HUES48 (cell line): ENCODE measurements around the gene TMBIM6.

ENCODE experiments used
- H3K27ac ChIP-seq: one replicate; pipeline ENCODE4 v1.7.0; 2013; ENCODE audit warnings: low read depth, low read length, inconsistent platforms
- H3K27me3 ChIP-seq: 2 replicates; pipeline ENCODE4 v1.6.1; 2013; ENCODE audit warnings: mild to moderate bottlenecking, low read length; ENCODE audit not compliant: control insufficient read depth, insufficient read depth
- H3K36me3 ChIP-seq: 2 replicates; pipeline ENCODE4 v1.6.1; 2013; ENCODE audit warnings: low read length; ENCODE audit not compliant: control insufficient read depth, insufficient read depth
- H3K4me1 ChIP-seq: 2 replicates; pipeline ENCODE4 v1.6.1; 2013; ENCODE audit warnings: mild to moderate bottlenecking, low read length; ENCODE audit not compliant: control insufficient read depth, insufficient read depth
- H3K4me3 ChIP-seq: 2 replicates; pipeline ENCODE4 v1.5.1; 2013; ENCODE audit warnings: mild to moderate bottlenecking, low read depth, low read length
- H3K9ac ChIP-seq: 2 replicates; pipeline ENCODE4 v1.6.1; 2013; ENCODE audit warnings: mild to moderate bottlenecking, low read depth, low read length, moderate library complexity
- H3K9me3 ChIP-seq: 2 replicates; pipeline ENCODE4 v1.6.1; 2013; ENCODE audit warnings: low read length; ENCODE audit not compliant: control insufficient read depth, insufficient read depth

TMBIM6 gene

GRCh38 chr12:49791700-49792099, 50.3 kb downstream of the TMBIM6 start:
- H3K9ac ChIP-seq = no peak overlapping the region
- H3K36me3 ChIP-seq = peaks cover 6% of the 10 kb centered on the region; the same call in 1 of the 2 replicates
- no peak overlapping the region for H3K27ac ChIP-seq
- H3K27me3 ChIP-seq = no peaks in the 10 kb centered on the region
- no peaks in the 10 kb centered on the region for H3K4me1 ChIP-seq
- no peaks in the 10 kb centered on the region for H3K9me3 ChIP-seq
- H3K4me3 ChIP-seq = no peak overlapping the region

GRCh38 chr12:49792181-49792970, 51.0 kb downstream of the TMBIM6 start:
- Histone ChIP-seq H3K4me3 (no peak overlapping the region), H3K36me3 (peaks cover 12% of the 10 kb centered on the region), H3K4me1 (no peaks in the 10 kb centered on the region)

DNA sequence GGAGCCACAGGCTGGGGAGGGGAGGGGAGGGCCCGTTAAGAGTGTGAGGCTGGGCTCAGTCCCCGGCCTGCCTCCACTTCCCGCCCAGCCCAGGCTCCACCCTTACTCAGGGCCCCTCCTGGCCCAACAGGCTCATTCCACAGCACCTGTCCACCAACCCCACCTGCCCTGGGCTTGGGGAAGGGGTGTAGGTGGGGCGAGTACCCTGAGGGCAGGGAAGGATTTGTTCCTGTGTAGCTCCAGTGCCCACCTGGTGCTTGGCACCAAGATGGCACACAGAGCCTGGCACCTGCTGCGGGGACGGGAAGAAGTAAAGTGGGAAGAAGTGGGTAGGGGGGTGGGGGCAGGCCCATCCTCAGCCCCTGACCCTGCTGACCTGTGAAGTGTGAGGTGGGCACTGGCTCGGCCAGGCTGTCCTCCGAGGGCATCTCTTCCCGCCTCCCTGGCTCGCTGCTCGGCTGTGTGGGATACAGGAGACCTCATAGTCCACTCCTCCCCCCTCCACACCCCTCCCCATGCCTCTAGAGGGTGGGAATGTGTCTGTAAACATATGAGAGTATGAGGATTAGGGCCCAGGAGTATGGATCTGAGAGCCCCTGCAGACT, 51.7 kb downstream of the TMBIM6 start:
- H3K36me3 ChIP-seq = peaks cover 19% of the 10 kb centered on the region
- H3K4me1 ChIP-seq = no peaks in the 10 kb centered on the region
- no peak overlapping the region for H3K27ac ChIP-seq

More at GRCh38 chr12:49792181-49792970, 51.0 kb downstream of the TMBIM6 start:
- H3K9ac ChIP-seq = no peak overlapping the region
- H3K27me3 ChIP-seq = no peaks in the 10 kb centered on the region
- H3K27ac ChIP-seq = no peak overlapping the region
- H3K9me3 ChIP-seq = no peaks in the 10 kb centered on the region

DNA sequence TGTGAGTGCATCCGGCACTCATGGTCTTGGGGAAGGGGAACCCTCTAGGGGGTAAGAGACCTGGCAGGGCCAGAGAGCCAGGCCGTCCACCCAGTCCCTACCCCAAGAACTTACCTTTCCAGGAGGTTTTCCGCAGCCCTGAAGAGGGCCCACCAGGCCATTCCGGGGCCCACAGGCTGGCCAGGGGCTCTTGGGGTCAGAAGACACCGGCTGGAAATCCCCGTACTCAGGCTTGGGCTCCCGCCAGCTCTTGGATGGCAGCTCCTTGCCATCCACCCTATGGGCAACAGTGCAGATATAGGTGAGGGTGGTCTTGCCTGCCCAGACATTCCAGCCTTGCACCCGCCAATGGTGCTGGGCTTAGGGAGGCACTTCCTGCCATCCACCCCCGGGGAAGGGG, 52.3 kb downstream of the TMBIM6 start:
- Histone ChIP-seq H3K9ac (no peak overlapping the region), H3K36me3 (peaks cover 25% of the 10 kb centered on the region), H3K4me1 (no peaks in the 10 kb centered on the region), H3K27ac (no peak overlapping the region), H3K9me3 (no peaks in the 10 kb centered on the region), H3K4me3 (no peak overlapping the region), H3K27me3 (no peaks in the 10 kb centered on the region)

More for the DNA sequence above, 51.7 kb downstream of the TMBIM6 start:
- Histone ChIP-seq H3K4me3 (no peak overlapping the region), H3K27me3 (no peaks in the 10 kb centered on the region), H3K9me3 (no peaks in the 10 kb centered on the region), H3K9ac (no peak overlapping the region)

- Histone ChIP-seq H3K4me3 (no peak overlapping the region), H3K9ac (no peak overlapping the region), H3K27me3 (no peaks in the 10 kb centered on the region), H3K9me3 (no peaks in the 10 kb centered on the region), H3K4me1 (no peaks in the 10 kb centered on the region), H3K36me3 (peaks cover 28% of the 10 kb centered on the region), H3K27ac (no peak overlapping the region)
Observed at GRCh38 chr12:49794021-49794420, 52.7 kb downstream of the TMBIM6 start.

- Histone ChIP-seq H3K4me1 (no peaks in the 10 kb centered on the region), H3K9ac (no peak overlapping the region), H3K4me3 (no peak overlapping the region), H3K9me3 (no peaks in the 10 kb centered on the region), H3K27ac (no peak overlapping the region), H3K36me3 (peaks cover 28% of the 10 kb centered on the region), H3K27me3 (no peaks in the 10 kb centered on the region)
Observed at GRCh38 chr12:49794811-49795653, 53.7 kb downstream of the TMBIM6 start.

- H3K4me1 ChIP-seq = no peaks in the 10 kb centered on the region
- H3K9ac ChIP-seq = no peak overlapping the region
- H3K4me3 ChIP-seq = no peak overlapping the region
- no peak overlapping the region for H3K27ac ChIP-seq
- H3K36me3 ChIP-seq = peaks cover 35% of the 10 kb centered on the region
- no peaks in the 10 kb centered on the region for H3K9me3 ChIP-seq
- no peaks in the 10 kb centered on the region for H3K27me3 ChIP-seq
Observed at GRCh38 chr12:49795654-49796105, 54.3 kb downstream of the TMBIM6 start.

DNA sequence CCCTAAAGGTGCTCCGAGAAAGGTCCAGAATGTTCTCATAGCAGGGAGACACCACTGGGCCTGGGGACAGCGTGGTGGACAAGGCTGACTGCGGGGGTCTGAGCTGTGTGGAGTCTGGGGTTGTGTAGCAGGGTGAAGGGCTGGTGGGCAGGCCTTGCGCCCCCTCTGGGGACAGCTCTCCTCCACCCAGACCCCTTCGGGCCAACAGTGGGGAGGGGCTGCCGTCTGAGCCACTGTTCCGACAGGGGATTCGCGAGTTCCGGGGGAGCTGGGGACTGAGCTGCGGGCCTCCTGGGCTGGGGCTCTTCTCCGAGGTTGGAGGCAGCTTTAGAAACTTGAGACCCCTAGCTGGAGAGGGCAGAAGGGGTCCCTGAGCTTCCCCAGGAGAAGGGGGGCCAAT, 54.8 kb downstream of the TMBIM6 start:
- Histone ChIP-seq H3K4me1 (no peaks in the 10 kb centered on the region), H3K27ac (no peak overlapping the region), H3K36me3 (peaks cover 40% of the 10 kb centered on the region), H3K27me3 (no peaks in the 10 kb centered on the region), H3K9me3 (no peaks in the 10 kb centered on the region), H3K4me3 (no peak overlapping the region), H3K9ac (no peak overlapping the region)

DNA sequence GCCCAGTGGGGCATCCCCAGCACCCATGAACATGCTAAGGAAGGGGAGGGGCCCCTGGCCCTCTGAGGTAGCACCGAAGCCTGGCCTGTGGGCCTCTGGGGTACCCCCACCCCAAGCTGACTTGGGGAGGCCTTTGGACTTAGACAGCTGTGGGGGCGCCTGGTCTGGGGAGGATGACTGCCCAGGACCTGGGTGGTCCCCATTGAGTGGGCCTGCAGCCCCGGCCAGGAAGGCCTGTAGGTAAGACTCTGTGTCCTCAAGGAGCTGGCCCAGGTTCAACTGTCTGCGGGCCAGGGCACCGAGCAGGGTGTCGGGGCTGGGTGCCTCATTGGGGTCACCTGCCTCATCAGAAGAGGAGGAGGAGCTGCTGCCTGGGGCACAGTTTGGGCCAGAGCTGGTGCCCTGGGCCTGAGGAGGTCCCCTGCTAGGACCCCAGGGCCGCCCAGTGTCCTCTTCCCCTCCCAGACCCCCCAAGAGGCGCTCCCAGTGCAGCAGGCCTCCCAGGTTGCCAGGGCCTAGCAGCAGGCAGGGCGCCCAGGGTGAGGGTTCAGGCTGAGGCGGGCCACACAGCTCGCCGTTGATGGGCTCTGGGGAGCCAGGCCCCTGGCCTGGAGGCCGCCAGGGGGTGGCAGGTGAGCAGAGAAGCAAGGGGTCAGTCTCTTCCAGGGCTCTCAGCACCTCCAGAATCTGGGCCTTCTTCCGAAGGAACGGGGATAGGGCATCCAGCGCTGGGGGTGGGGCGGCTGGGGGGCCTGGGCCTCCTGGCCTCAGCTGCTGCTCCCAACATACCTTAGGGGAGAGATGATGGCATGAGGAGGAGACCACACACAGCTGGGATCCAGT, 55.5 kb downstream of the TMBIM6 start:
- no peak overlapping the region for H3K4me3 ChIP-seq
- H3K36me3 ChIP-seq = peaks cover 46% of the 10 kb centered on the region
- H3K27ac ChIP-seq = no peak overlapping the region

DNA sequence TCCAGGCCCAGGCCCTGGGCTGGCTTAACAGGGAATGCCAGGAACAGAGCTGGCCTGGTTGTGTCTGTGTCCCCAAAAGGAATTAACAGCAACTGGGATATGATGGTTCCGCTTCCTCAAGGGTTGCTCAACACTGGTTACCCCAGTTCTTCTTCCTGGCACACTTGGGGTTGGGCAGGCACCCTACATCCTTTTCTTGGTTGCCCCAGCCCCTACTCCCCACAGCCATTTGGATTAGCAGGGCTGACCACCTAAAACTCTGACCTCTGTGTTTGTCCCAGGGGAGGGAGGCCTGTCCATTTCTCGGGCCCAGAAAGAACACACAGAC, 56.1 kb downstream of the TMBIM6 start:
- Histone ChIP-seq H3K36me3 (peaks cover 49% of the 10 kb centered on the region), H3K4me1 (no peaks in the 10 kb centered on the region), H3K4me3 (no peak overlapping the region), H3K27me3 (no peaks in the 10 kb centered on the region), H3K9ac (no peak overlapping the region), H3K27ac (no peak overlapping the region), H3K9me3 (no peaks in the 10 kb centered on the region)

More for the DNA sequence above, 55.5 kb downstream of the TMBIM6 start:
- Histone ChIP-seq H3K9me3 (no peaks in the 10 kb centered on the region), H3K27me3 (no peaks in the 10 kb centered on the region), H3K9ac (no peak overlapping the region), H3K4me1 (no peaks in the 10 kb centered on the region)
